Dermis blood vessel endothelial cell (primary cell): ENCODE results near the gene PAK3. TPM values are rescaled to one million over a fixed set of nuclear protein-coding genes. Genes with fewer than 3 reads are reported as not detected.

Source experiments
- DNase-seq: peaks from one replicate; pipeline ENCODE4 v3.0.0; 2010
- total RNA-seq: library from RNA; depleted of rRNA; stranded (reverse); fragments of >200 nt; gene quantifications from 2 replicates; pipeline ENCODE4 v1.2.3, GENCODE V29; 2014

PAK3 gene
- total RNA-seq, 1 donor from 2014 or later: 2.6 TPM

- no peak for DNase-seq
Measured at GRCh38 chrX:111264385-111264784, 168.4 kb downstream of the PAK3 start.

GRCh38 chrX:111265486-111265885 is 169.5 kb downstream of the PAK3 start:
- DNase-seq: no peak

- no peak for DNase-seq
Measured at GRCh38 chrX:111268506-111268905, 172.5 kb downstream of the PAK3 start.

GRCh38 chrX:111270339-111270738 is 174.3 kb downstream of the PAK3 start, which contains the start of gene CAPN6:
Gene CAPN6 (minus strand): TSS chrX:111270483. CDS start chrX:111263936, 6,547 bp downstream.
- DNase-seq: no peak

Other genes starting within 250 kb of the PAK3 start
- not detected in 2 replicates for gene CAPN6, start 174.3 kb downstream of the PAK3 start, total RNA-seq